ENCODE data around the gene LDAF1.

LDAF1 gene

DNA sequence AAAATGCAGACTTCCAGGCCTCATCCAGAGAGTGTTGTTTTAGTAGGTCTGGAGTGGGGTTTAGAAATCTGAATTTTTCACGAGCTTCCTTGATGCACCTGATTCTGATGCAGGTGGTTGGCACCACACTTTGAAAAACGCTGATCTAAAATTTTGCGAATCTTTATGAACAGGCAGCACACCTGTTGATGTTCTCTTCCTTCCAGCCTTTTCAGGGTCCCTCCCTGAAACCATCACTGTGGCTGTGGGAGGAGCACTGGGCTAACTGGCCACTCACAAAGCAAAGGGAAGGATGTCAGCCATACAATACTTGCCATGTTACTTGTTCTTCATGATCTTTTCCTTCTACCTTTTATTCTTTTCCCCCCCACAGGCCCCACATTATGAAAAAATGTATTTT is 14.2 kb downstream of the LDAF1 start:
- TF ChIP-seq, protein P1, sequence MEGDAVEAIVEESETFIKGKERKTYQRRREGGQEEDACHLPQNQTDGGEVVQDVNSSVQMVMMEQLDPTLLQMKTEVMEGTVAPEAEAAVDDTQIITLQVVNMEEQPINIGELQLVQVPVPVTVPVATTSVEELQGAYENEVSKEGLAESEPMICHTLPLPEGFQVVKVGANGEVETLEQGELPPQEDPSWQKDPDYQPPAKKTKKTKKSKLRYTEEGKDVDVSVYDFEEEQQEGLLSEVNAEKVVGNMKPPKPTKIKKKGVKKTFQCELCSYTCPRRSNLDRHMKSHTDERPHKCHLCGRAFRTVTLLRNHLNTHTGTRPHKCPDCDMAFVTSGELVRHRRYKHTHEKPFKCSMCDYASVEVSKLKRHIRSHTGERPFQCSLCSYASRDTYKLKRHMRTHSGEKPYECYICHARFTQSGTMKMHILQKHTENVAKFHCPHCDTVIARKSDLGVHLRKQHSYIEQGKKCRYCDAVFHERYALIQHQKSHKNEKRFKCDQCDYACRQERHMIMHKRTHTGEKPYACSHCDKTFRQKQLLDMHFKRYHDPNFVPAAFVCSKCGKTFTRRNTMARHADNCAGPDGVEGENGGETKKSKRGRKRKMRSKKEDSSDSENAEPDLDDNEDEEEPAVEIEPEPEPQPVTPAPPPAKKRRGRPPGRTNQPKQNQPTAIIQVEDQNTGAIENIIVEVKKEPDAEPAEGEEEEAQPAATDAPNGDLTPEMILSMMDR (IDR thresholded peaks at IDR 0.05; ENCODE audit: borderline replicate concordance, control extremely low read depth, extremely low read depth, insufficient read depth, missing control alignments) = no peak
- in situ Hi-C loops (cut with MboI; ENCODE audit: low sequenced_read_pairs, unreplicated experiment) = no loop called here

DNA sequence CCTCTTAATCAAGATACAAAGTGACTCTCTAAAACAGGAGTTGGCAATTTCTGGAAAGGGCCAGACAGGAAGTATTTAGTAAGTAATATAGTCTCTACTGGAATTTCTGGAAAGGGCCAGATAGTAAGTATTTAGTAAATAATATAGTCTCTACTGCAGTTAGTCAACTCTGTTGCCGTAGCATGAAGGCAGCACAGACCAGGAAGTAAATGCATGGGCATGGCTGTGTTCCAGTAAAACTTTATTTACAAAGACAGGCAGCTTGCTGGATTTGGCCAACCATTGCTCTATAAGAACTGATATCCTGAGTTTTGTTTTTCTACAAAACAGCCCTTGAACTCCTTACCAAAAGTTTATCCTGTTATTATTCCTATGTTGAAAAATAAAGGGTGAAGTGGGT is 16.9 kb downstream of the LDAF1 start:
- TF ChIP-seq, protein P1 (IDR thresholded peaks at IDR 0.05; ENCODE audit: borderline replicate concordance, control extremely low read depth, extremely low read depth, insufficient read depth, missing control alignments) = no peak
- no peak for DNase-seq (ENCODE audit: low spot score)
- in situ Hi-C loops (cut with MboI; ENCODE audit: low sequenced_read_pairs, unreplicated experiment) = loop anchor here (25.0 kb wide), 1 partner anchor 1162 kb away; no protein-coding TSS in a partner anchor

More for the DNA sequence above, 14.2 kb downstream of the LDAF1 start:
- no peak for DNase-seq (ENCODE audit: low spot score)

DNA sequence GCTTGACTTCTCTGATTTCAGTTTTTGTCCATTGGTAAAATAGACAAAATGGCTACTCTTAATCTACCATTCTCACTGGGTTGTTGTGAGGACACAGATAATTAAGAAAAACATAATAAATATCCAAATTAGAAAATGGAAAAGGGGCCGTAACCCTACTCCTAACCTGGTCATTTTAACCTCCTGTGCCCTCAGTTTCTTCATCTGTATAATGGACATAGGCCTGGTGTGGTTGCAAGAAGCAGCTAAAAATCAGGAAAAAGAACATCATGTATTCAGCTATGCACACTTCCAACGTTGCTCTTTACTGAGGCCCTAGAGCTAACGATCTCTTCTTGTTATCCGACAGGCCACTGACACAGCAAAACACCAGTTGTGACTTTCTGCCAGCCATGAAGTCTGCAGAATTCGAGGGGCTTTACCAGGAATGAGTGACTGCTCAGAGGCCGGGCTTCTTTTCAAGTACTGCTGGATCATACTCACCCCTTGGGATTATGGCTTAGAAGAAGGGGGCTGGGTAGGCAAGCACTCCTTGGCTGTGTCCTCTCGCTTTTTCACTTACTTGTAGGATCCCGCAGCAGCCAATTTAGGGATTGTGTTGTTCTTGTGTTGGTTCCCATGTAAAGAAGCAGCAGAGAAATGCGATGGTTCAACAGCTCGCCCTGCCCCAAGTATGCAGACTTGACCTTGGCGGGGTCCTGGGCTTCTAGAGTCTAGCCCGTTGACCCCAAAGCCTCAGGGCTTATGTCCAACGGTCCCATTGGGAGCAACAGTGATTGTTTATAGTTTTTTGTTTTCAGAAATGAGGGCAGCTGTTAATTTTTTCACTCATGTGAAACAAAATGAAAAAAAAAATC is 20.9 kb downstream of the LDAF1 start:
- TF ChIP-seq, protein P1 (IDR thresholded peaks at IDR 0.05; ENCODE audit: borderline replicate concordance, control extremely low read depth, extremely low read depth, insufficient read depth, missing control alignments) = no peak
- DNase-seq (ENCODE audit: low spot score) = no peak
- in situ Hi-C loops (cut with MboI; ENCODE audit: low sequenced_read_pairs, unreplicated experiment) = loop anchor here (25.0 kb wide), 1 partner anchor 1158 kb away; no protein-coding TSS in a partner anchor

DNA sequence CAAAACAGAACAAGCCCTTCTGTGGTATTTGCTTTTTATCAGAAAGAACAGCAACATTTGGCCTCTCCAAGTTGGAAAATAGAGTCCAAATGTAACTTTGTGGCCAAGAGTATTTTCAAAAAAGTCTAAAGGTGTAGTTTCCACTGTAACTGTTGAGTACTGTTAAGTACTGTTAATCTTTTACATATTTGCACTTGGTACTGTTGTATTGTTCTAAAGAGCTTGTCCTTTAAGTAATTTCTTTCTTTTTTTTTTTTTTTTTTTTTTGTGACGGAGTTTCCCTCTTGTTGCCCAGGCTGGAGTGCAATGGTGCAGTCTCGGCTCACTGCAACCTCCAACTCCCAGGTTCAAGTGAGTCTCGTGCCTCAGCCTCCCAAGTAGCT is 21.5 kb downstream of the LDAF1 start:
- in situ Hi-C loops (cut with MboI; ENCODE audit: low sequenced_read_pairs, unreplicated experiment) = loop anchor here (10.0 to 25.0 kb wide), 2 partner anchors 115 to 1157 kb away; no protein-coding TSS in a partner anchor
- TF ChIP-seq, protein P1 (IDR thresholded peaks at IDR 0.05; ENCODE audit: borderline replicate concordance, control extremely low read depth, extremely low read depth, insufficient read depth, missing control alignments) = no peak
- no peak for DNase-seq (ENCODE audit: low spot score)

DNA sequence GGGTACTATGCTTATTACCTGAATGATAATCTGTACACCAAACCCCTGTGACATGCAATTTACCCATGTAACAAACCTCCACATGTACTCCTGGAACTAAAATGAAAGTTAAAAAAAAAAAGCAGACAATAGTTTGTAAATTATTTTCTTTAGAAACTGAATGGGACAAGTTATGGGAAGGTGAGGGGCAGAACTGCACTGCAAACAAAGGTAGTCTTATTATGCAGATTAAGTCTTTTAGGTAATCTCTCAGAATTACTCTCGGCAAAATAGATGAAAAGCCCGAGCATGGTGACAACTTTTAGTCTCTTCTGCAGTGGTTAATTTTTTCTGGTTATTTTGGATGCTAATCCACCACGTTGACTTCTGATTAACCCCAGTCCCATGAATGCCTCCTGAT is 25.5 kb downstream of the LDAF1 start:
- TF ChIP-seq, protein P1 (IDR thresholded peaks at IDR 0.05; ENCODE audit: borderline replicate concordance, control extremely low read depth, extremely low read depth, insufficient read depth, missing control alignments) = no peak
- in situ Hi-C loops (cut with MboI; ENCODE audit: low sequenced_read_pairs, unreplicated experiment) = loop anchor here (10.0 to 25.0 kb wide), 2 partner anchors 111 to 1153 kb away; no protein-coding TSS in a partner anchor
- no peak for DNase-seq (ENCODE audit: low spot score)

DNA sequence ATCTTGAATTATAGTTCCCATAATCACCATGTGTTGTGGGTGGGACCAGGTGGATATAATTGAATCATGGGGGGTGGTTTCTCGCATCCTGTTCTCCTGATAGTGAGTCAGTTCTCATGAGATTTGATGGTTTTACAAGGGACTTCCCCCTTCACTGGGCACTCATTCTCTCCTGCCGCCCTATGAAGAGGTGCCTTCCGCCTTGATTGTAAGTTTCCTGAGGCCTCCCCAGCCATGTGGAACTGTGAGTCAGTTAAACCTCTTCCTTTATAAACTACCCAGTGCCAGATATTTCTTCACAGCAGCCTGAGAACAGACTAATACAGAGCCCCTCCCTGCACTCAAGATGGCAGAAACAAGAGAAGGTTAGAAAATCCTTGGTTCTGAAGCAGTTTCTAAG is 26.4 kb downstream of the LDAF1 start:
- no peak for DNase-seq (ENCODE audit: low spot score)
- in situ Hi-C loops (cut with MboI; ENCODE audit: low sequenced_read_pairs, unreplicated experiment) = loop anchor here (10.0 to 25.0 kb wide), 2 partner anchors 110 to 1152 kb away; no protein-coding TSS in a partner anchor
- TF ChIP-seq, protein P1 (IDR thresholded peaks at IDR 0.05; ENCODE audit: borderline replicate concordance, control extremely low read depth, extremely low read depth, insufficient read depth, missing control alignments) = no peak
